ENCODE measurements around the gene LYRM1.

Gene LYRM1

GRCh38 chr16:20916942-20917341, 16.4 kb downstream of the LYRM1 start:
- H3K9me2 ChIP-seq (replicated peaks; ENCODE audit: low read depth, low read length): no peaks in the 10 kb centered on the region
- TF ChIP-seq EZH2phosphoT487 (IDR thresholded peaks at IDR 0.05; ENCODE audit: borderline replicate concordance): no peak
- TF ChIP-seq CTCF (conservative IDR thresholded peaks at IDR 0.05; ENCODE audit: low read length): no peak
- H3K4me1 ChIP-seq (ENCODE audit: insufficient read depth, low read length, poor library complexity, severe bottlenecking): peaks cover 14% of the 10 kb centered on the region
- no peaks in the 10 kb centered on the region for H3K27me3 ChIP-seq (ENCODE audit: insufficient read depth, low read length, poor library complexity, severe bottlenecking)
- H3K79me2 ChIP-seq (ENCODE audit: insufficient read depth, low read length): no peaks in the 10 kb centered on the region
- H3K9me3 ChIP-seq (ENCODE audit: insufficient read depth, low read depth, low read length): no peaks in the 10 kb centered on the region
- H3K4me2 ChIP-seq (ENCODE audit: low read depth, low read length, poor library complexity, severe bottlenecking): no peak overlapping the region
- H3F3A ChIP-seq (ENCODE audit: low read depth): no peaks in the 10 kb centered on the region
- no peak overlapping the region for H3K9ac ChIP-seq (ENCODE audit: low read depth, low read length, poor library complexity, severe bottlenecking)
- H4K20me1 ChIP-seq (ENCODE audit: insufficient read depth, low read length, poor library complexity, severe bottlenecking): no peaks in the 10 kb centered on the region
- no peaks in the 10 kb centered on the region for H3K36me3 ChIP-seq (ENCODE audit: insufficient read depth, low read length)
- no peak overlapping the region for H3K4me3 ChIP-seq (ENCODE audit: low read length, poor library complexity, severe bottlenecking)
- H2AFZ ChIP-seq (ENCODE audit: low read length): no peak overlapping the region

- H2AFZ ChIP-seq (ENCODE audit: low read length): no peak overlapping the region
- TF ChIP-seq CTCF (conservative IDR thresholded peaks at IDR 0.05; ENCODE audit: low read length) (no peak), EZH2phosphoT487 (IDR thresholded peaks at IDR 0.05; ENCODE audit: borderline replicate concordance) (no peak)
- H3K36me3 ChIP-seq (ENCODE audit: insufficient read depth, low read length): no peaks in the 10 kb centered on the region
- no peaks in the 10 kb centered on the region for H3K27me3 ChIP-seq (ENCODE audit: insufficient read depth, low read length, poor library complexity, severe bottlenecking)
- H3K4me2 ChIP-seq (ENCODE audit: low read depth, low read length, poor library complexity, severe bottlenecking): no peak overlapping the region
- H3K79me2 ChIP-seq (ENCODE audit: insufficient read depth, low read length): no peaks in the 10 kb centered on the region
- no peak overlapping the region for H3K4me3 ChIP-seq (ENCODE audit: low read length, poor library complexity, severe bottlenecking)
- H3K9me2 ChIP-seq (replicated peaks; ENCODE audit: low read depth, low read length): no peaks in the 10 kb centered on the region
- H4K20me1 ChIP-seq (ENCODE audit: insufficient read depth, low read length, poor library complexity, severe bottlenecking): no peaks in the 10 kb centered on the region
- no peaks in the 10 kb centered on the region for H3K9me3 ChIP-seq (ENCODE audit: insufficient read depth, low read depth, low read length)
- H3K4me1 ChIP-seq (ENCODE audit: insufficient read depth, low read length, poor library complexity, severe bottlenecking): peaks cover 14% of the 10 kb centered on the region
- no peak overlapping the region for H3K9ac ChIP-seq (ENCODE audit: low read depth, low read length, poor library complexity, severe bottlenecking)
- H3F3A ChIP-seq (ENCODE audit: low read depth): no peaks in the 10 kb centered on the region
Observed at GRCh38 chr16:20918486-20919239, 18.1 kb downstream of the LYRM1 start.

- no peak for TF ChIP-seq EZH2phosphoT487 (IDR thresholded peaks at IDR 0.05; ENCODE audit: borderline replicate concordance)
- TF ChIP-seq CTCF (conservative IDR thresholded peaks at IDR 0.05; ENCODE audit: low read length): no peak
Observed at GRCh38 chr16:20920091-20920490, 19.5 kb downstream of the LYRM1 start.

More at GRCh38 chr16:20920091-20920490, 19.5 kb downstream of the LYRM1 start:
- Histone ChIP-seq H3K36me3 (ENCODE audit: insufficient read depth, low read length) (no peaks in the 10 kb centered on the region), H3F3A (ENCODE audit: low read depth) (no peaks in the 10 kb centered on the region), H4K20me1 (ENCODE audit: insufficient read depth, low read length, poor library complexity, severe bottlenecking) (no peaks in the 10 kb centered on the region), H3K9me2 (replicated peaks; ENCODE audit: low read depth, low read length) (no peaks in the 10 kb centered on the region), H3K79me2 (ENCODE audit: insufficient read depth, low read length) (no peaks in the 10 kb centered on the region), H3K9me3 (ENCODE audit: insufficient read depth, low read depth, low read length) (no peaks in the 10 kb centered on the region), H3K9ac (ENCODE audit: low read depth, low read length, poor library complexity, severe bottlenecking) (no peak overlapping the region), H2AFZ (ENCODE audit: low read length) (no peak overlapping the region), H3K27me3 (ENCODE audit: insufficient read depth, low read length, poor library complexity, severe bottlenecking) (no peaks in the 10 kb centered on the region), H3K4me2 (ENCODE audit: low read depth, low read length, poor library complexity, severe bottlenecking) (no peak overlapping the region), H3K4me1 (ENCODE audit: insufficient read depth, low read length, poor library complexity, severe bottlenecking) (peaks cover 9% of the 10 kb centered on the region), H3K4me3 (ENCODE audit: low read length, poor library complexity, severe bottlenecking) (no peak overlapping the region)
